Measurements from ENCODE around the gene BRD7. TPM values are rescaled to one million over a fixed set of nuclear protein-coding genes. Genes with fewer than 3 reads are reported as not detected.

The BRD7 gene
- total and polyA plus RNA-seq, 2 of the 13 experiments (the other 11 are each of a cell fraction or from before 2014, with no cell fraction given) = 82.3 to 149 TPM

GRCh38 chr16:50326264-50326663 lies 42.5 kb downstream of the BRD7 start:
- no TSS peak for BruUV-seq (replicated peaks)
- Histone ChIP-seq H2AFZ (ENCODE audit: low read length) (no peak overlapping the region), H3K9ac (ENCODE audit: insufficient read depth, low read depth, low read length) (no peak overlapping the region), H3K27me3 (ENCODE audit: control insufficient read depth in 1 of 2, insufficient read depth in 2 of 2, low read length in 2 of 2) (no peaks in the 10 kb centered on the region), H3K9me3 (ENCODE audit: low read length) (no peaks in the 10 kb centered on the region), H3K4me2 (ENCODE audit: low read depth, low read length) (no peak overlapping the region), H3K4me3 (replicated peaks in 1 of 3; ENCODE audit: insufficient read depth in 1 of 3, low read depth in 2 of 3, low read length in 3 of 3) (no peak overlapping the region), H3K79me2 (ENCODE audit: insufficient read depth, low read length) (no peaks in the 10 kb centered on the region), H4K20me1 (ENCODE audit: insufficient read depth, low read length) (no peaks in the 10 kb centered on the region), H3K27ac (ENCODE audit: extremely low read length, insufficient read depth, low read length) (no peak overlapping the region), H3K4me1 (ENCODE audit: insufficient read depth, low read length) (peaks cover 16% of the 10 kb centered on the region), H3K36me3 (replicated peaks in 1 of 2; ENCODE audit: control insufficient read depth in 1 of 2, insufficient read depth in 2 of 2, low read length in 2 of 2) (peaks cover 26 to 72% of the 10 kb centered on the region in 2 experiments)
- FAIRE-seq = no peak
- TF ChIP-seq HOXD1 (CRISPR knock-in tag; IDR thresholded peaks at IDR 0.05) (no peak), SRSF4 (IDR thresholded peaks at IDR 0.05; ENCODE audit: low read depth, low read length, poor library complexity, severe bottlenecking) (no peak), HOXA5 (CRISPR knock-in tag; IDR thresholded peaks at IDR 0.05) (no peak), ZNF891 (CRISPR knock-in tag; IDR thresholded peaks at IDR 0.05) (no peak), ZSCAN9 (CRISPR knock-in tag; IDR thresholded peaks at IDR 0.05; ENCODE audit: borderline replicate concordance) (no peak), NCOA5 (CRISPR knock-in tag; IDR thresholded peaks at IDR 0.05) (no peak), ESRRA (CRISPR knock-in tag; IDR thresholded peaks at IDR 0.05; ENCODE audit: low read depth) (no peak)
- CTCF ChIA-PET (ENCODE audit: low intra/inter-chr PET ratio, low total read pairs) = interaction anchor here (2.5 kb wide), 1 partner anchor 29 kb away, joined by 7 read pairs; no protein-coding TSS in a partner anchor
- intact Hi-C loops (cut with micrococcal nuclease; ENCODE audit: unreplicated experiment) = loop anchor here (5.0 kb wide), 1 partner anchor 341 kb away; no protein-coding TSS in a partner anchor
- no peak for DNase-seq (ENCODE audit: low spot score)
- in situ Hi-C loops (cut with HindIII; ENCODE audit: extremely low pct_ligation_motif_present, low pct_unique_long_range_greater_than_20kb) = no loop called here
- POLR2A ChIA-PET = no interaction called here
- ATAC-seq = no peak
- WGBS (ENCODE audit: low lambda C conversion rate) = 99% methylated on average over 5 of the region's 5 CpGs

GRCh38 chr16:50324345-50324744 lies 44.4 kb downstream of the BRD7 start:
- ChIA-PET CTCF (ENCODE audit: low intra/inter-chr PET ratio, low total read pairs) (no interaction called here), POLR2A (no interaction called here)
- H3K9ac ChIP-seq (ENCODE audit: insufficient read depth, low read depth, low read length) = no peak overlapping the region
- no TSS peak for BruUV-seq (replicated peaks)
- intact Hi-C loops (cut with micrococcal nuclease; ENCODE audit: unreplicated experiment) = no loop called here
- 96% methylated on average over 6 of the region's 6 CpGs for WGBS (ENCODE audit: low lambda C conversion rate)
- H3K36me3 ChIP-seq (replicated peaks in 1 of 2; ENCODE audit: control insufficient read depth in 1 of 2, insufficient read depth in 2 of 2, low read length in 2 of 2) = peaks cover 33 to 85% of the 10 kb centered on the region in 2 experiments
- no peak for ATAC-seq
- H3K4me2 ChIP-seq (ENCODE audit: low read depth, low read length) = no peak overlapping the region
- H3K27me3 ChIP-seq (ENCODE audit: control insufficient read depth in 1 of 2, insufficient read depth in 2 of 2, low read length in 2 of 2) = no peaks in the 10 kb centered on the region
- no peaks in the 10 kb centered on the region for H3K79me2 ChIP-seq (ENCODE audit: insufficient read depth, low read length)
- H3K4me1 ChIP-seq (ENCODE audit: insufficient read depth, low read length) = peaks cover 3% of the 10 kb centered on the region
- FAIRE-seq = no peak
- no peak for DNase-seq (ENCODE audit: low spot score)
- H3K9me3 ChIP-seq (ENCODE audit: low read length) = no peaks in the 10 kb centered on the region
- no peak overlapping the region for H3K4me3 ChIP-seq (replicated peaks in 1 of 3; ENCODE audit: insufficient read depth in 1 of 3, low read depth in 2 of 3, low read length in 3 of 3)
- H2AFZ ChIP-seq (ENCODE audit: low read length) = no peak overlapping the region
- TF ChIP-seq PHF20 (CRISPR knock-in tag; IDR thresholded peaks at IDR 0.05) (no peak), ZNF782 (CRISPR knock-in tag; IDR thresholded peaks at IDR 0.05; ENCODE audit: borderline replicate concordance) (no peak), KAT8 (CRISPR knock-in tag; IDR thresholded peaks at IDR 0.05) (no peak), ZBTB43 (CRISPR knock-in tag; conservative IDR thresholded peaks at IDR 0.05) (no peak), DPF2 (CRISPR knock-in tag; IDR thresholded peaks at IDR 0.05; ENCODE audit: borderline replicate concordance, low read depth) (no peak), THRA (CRISPR knock-in tag; IDR thresholded peaks at IDR 0.05; ENCODE audit: borderline replicate concordance) (no peak), FLYWCH1 (CRISPR knock-in tag; IDR thresholded peaks at IDR 0.05) (no peak), TRIM22 (IDR thresholded peaks at IDR 0.05) (no peak)
- no peaks in the 10 kb centered on the region for H4K20me1 ChIP-seq (ENCODE audit: insufficient read depth, low read length)
- no peak overlapping the region for H3K27ac ChIP-seq (ENCODE audit: extremely low read length, insufficient read depth, low read length)
- in situ Hi-C loops (cut with HindIII; ENCODE audit: extremely low pct_ligation_motif_present, low pct_unique_long_range_greater_than_20kb) = loop anchor here (5.0 kb wide), 2 partner anchors 33 to 52 kb away; no protein-coding TSS in a partner anchor

All from HepG2 (cell line).